Measurements from ENCODE around the gene DBNDD1.
A peak's percentile ranks its signal among the peaks of the same experiment; 100 is the strongest.

DBNDD1 gene

DNA sequence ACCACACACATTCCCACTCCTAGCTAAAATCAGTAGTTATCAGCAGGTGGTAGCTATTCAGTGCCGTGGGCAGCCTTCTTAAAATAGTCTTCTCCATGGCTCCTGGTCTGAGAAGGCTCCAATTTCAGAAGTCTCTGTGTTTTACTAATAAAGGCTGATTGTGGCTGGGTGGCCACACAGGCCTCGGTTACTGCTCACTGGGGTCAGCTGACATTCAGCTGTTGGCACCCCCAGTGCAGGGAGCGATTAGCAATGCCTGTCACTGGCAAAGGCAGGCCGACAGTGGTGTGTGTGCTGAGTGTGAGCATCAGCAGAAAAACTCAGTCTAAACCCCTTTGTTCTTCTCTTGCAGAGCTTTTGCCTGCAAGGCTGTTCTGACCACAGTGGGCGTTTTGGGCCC, 16.6 kb upstream of the DBNDD1 start:
- no peak for DNase-seq (ENCODE audit: low read depth in 2 of 2)

DNA sequence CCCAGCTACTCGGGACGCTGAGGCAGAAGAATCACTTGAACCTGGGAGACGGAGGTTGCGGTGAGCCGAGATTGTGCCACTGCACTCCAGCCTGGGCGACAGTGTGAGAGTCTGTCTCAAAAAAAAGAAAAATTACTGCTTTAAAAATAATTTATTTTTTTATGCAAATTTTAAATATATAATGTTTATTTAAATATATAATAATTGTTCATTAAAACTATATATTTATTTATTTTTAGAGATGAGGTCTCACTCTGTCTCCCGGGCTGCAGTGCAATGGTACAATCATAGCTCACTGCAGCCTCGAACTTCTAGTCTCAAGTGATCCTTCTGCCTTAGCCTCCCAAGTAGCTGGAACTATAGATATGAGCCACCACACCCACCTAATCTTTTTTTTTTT, 15.2 kb upstream of the DBNDD1 start:
- no peak for DNase-seq (ENCODE audit: low read depth in 2 of 2)

DNA sequence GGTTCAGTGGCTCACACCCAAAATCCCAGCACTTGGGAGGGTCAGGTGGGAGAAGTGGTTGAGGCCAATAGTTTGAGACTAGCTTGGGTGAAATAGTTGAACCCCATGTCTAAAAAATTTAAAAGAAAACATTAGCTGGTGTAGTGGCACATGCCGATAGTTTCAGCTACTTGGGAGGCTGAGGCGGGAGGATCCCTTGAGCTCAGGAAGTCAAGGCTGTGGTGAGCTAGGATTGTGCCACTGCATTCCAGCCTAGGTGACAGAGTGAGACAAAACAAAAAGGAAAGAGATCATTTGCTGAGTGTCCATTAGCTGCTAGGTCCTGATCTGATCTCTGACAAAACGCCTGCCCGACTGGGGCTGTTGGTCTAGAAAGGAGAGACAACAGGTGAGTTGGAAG, 14.1 kb upstream of the DBNDD1 start:
- no peak for DNase-seq (ENCODE audit: low read depth in 2 of 2)

DNA sequence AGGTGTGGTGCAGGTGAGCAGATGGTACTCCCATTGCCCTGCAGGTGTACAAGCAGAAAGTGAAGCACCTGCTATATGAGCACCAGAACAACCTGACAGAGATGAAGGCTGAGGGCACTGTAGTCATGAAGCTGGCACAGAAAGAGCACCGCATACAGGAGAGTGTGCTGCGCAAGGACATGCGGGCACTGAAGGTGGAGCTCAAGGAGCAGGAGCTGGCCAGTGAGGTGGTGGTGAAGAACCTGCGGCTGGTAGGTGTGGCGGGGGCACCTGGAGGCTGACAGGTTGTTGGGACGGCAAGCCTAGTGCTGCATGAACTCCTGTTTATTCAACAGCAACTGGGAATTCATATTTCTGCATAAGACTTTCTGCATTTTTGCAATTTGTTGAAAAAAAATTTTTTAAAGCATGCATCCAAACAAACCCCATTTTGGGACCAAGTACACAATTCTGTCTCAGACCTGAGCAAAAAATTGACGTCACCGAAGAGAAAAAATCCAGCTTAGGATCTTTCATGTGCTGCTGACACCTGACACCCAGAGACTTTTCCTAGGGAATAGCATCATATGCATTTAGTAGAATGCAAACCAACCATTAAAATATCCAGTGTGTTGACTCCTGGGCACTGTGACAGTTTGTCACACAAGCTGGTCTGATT, 13.5 kb upstream of the DBNDD1 start:
- no peak for DNase-seq (ENCODE audit: low read depth in 2 of 2)

DNA sequence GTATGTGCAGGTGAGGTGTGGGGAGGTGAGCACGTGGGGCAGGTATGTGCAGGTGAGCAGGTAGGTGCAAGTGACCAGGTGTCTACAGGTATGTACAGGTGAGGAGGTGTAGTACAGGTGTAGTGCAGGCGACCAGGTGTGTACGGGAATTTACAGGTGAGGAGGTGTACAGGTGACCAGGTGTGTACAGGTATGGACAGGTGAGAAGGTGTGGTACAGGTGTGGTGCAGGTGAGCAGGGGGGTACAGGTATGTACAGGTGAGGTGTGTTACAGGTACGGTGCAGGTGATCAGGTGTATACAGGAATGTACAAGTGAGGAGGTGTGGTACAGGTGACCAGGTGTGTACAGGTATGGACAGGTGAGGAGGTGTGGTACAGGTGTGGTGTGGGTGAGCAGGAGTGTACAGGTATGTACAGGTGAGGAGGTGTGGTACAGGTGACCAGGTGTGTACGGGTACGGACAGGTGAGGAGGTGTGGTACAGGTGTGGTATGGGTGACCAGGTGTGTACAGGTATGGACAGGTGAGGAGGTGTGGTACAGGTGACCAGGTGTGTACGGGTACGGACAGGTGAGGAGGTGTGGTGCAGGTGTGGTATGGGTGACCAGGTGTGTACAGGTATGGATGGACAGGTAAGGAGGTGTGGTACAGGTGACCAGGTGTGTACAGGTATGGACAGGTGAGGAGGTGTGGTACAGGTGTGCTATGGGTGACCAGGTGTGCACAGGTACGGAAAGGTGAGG, 12.8 kb upstream of the DBNDD1 start:
- DNase-seq (ENCODE audit: low read depth in 2 of 2) = no peak

DNA sequence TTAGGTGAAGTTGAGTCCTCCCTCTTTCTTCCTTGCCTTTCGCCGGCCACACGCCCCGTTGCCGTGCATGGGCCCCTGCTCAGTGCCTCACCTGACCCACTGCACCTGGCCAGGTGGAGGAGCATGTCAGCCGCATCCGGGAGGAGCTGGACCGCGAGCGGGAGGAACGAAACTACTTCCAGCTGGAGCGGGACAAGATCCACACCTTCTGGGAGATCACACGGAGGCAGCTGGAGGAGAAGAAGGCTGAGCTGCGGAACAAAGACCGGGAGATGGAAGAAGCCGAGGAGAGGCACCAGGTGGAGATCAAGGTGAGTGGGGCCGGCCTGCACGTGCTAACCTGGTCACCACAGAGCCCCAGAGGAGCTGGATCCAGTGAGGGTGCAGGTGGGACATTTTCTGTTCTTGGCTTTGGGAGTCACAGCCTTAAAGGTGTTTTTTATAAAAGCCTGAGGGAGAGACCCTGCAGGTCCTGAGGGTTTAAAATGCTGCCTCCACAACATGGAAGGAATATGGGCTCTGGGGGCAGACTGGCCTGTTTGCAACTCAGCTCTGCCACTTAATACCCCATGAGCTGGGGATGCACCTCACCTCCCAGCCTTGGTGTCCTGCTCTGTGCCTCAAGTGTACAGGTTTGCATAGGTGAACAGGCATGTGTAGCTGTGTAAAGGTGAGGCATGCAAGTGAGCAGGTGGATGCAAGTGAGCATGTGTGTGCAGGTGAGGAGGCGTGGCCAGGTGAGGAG, 12.1 kb upstream of the DBNDD1 start:
- no peak for DNase-seq (ENCODE audit: low read depth in 2 of 2)

DNA sequence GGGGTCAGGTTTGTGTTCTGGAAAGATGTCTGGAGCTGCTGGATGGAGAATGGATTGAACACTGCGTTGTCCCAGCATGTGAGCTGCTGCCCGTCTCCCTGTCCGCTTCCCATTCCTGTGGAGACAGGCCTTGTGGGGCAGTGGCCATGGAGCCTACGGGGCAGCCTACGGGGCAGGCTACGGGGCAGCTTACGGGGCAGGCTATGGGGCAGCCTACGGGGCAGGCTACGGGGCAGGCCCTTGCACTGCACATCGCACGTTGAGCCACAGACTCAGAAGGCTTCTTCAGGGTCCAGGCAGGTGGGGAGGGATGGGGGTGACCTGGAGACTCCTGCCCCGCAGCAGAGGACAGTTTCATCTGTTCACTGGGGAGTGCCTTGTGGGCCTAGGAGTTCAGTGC, 9.7 kb upstream of the DBNDD1 start:
- no peak for DNase-seq (ENCODE audit: low read depth in 2 of 2)

DNA sequence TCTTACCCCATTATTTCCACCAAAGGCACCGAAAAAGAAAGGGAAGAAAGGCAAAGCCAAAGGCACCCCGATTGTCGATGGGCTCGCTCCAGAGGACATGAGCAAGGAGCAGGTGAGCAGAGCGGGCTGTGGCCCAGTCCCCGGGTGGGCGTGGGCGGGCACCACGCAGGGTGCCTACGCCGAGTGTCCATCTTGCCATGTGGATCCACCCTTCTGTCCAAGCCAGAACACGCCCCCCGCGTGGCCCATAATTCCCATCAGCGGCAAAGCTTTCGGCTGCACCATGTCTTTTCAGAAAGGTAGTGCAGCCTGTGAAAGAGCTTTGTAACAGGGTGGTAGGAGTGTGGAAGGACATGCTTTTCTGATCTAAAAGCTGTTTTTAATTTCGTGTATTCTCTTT, 8.4 kb upstream of the DBNDD1 start:
- DNase-seq (ENCODE audit: low read depth in 2 of 2) = no peak

DNA sequence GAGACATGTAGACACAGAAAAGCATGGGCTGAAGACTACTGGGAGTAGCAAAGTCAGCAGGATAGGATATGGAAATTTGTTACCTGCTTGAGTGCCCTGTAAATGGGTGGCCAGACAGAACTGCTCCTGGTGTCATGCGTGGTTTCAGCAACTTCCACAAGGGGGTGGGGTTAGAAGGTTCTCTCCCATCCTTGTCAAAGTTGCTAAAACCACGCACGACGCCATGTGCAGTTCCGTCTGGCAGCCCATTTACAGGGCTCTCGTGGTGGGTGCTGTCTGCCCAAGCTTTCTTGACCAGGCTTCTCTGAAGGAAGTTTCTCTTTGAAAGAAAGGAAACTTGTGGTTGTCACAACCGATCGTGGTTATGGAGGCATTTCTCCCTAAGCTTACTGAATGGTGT, 6.9 kb upstream of the DBNDD1 start:
- DNase-seq (ENCODE audit: low read depth in 2 of 2) = no peak

DNA sequence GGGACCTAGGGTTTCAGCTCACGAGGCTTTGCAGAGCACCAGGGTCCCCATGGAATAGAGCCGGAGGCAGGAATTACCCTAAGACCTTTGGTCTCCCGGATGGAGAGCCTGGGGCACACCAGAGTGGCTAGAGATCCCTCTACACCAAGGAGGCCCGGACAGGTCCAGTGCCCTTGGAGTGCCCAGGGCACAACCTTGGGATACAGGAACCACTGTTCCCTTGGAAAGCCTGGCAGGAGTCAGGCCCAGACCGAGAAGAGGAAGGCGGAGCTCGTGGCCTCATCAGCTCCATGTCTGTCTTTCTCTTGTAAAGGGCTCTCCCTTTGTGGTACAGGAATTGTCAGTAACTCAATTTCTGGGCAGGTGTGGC, 3.8 kb upstream of the DBNDD1 start:
- no peak for DNase-seq (ENCODE audit: low read depth in 2 of 2)

DNA sequence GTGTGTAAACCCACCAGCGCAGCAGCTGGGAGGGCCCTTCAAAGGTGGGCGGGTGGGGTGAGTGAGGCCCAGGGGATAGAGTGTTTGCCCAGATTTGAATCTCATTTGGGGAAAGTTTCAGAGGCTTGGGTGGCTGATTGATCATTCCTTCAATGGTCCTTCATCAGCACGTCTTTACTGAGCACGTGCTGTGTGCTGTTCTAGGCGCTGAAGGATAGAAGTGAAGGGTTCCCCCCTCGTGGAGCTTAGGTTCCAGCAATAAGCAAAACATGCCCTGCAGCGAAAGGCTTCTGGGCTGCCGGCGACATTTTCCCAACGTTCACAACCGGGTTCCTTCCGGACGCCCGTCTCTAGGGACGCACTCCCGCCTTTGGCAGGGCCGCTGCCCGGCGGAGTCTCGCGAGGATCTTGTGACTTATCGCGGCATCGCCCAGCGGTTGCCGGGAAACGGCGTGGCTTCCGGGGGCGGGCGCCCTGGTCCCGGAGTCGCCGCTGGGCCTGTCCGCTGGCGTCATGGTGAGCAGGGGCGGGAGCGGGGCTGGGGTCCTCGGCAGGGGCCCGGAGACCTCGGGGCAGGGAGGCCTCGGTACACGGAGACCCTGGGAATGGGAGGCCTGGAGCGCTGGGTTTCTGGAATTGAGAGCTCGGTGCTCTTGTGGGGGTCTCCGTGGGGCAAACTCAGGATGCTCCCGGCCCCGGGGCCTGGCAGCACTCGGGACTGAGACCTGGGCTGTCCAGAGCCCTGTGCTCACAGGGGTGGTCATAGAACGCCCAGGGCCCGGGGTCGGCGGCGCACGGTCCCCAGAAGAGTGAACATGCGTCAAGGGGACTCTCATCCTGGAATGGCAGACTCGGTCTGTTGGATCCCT, 3.2 kb upstream of the DBNDD1 start:
- peak; percentile 67 to 76 for DNase-seq (ENCODE audit: low read depth in 2 of 2)

DNA sequence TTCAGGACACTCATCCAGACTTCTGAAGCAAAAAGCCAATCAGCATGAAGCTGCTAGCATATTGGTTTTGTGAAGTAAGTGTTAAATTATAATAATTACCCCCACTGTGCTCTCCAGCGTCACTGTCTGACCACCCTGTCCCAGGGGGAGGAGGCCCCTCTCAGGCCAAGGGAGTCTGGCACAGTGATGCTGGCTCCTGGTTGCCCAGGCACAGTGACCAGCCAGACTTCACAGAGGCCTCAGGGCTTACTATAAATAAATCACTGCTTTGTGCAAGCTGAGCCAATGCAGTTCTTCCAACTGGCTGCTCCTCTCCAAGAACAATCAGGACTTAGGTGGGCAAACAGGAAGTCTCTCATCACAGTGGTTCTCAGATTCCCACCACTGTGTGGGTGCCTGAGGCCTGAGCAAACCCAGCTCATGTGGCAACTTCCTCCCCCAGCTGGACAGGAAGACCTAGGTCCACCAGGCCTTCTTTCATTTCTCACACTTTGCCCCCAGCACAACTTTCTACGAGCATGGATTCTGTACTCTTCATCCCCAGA, 1.7 kb upstream of the DBNDD1 start:
- DNase-seq (ENCODE audit: low read depth in 2 of 2) = no peak

DNA sequence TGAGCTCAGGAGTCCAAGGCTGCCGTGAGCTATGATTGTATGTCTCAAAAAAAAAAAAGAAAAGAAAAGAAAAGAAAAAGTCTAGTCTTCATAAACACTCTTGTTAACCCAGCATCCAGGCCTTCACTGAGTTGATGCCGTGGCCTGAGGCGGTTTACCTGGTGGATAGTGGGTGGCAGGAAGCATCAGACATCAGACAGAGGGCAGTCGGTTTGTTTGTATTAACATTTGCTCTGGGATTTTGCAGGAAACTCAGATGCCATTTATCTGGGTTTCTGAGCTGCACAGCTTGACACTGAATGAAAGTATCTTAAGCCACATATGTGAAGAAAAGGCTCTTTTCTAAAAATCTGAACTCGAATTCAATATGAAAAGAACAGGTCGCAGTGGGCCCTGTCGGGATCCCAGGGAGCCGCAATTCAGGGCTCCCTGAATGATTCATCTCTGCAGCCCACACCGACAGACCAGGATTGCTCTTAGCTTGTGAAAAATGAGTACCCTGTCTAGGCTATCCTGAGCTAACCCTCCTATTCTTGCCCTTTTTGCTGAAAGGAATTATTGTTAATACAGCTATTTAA, 1.1 kb upstream of the DBNDD1 start:
- DNase-seq (ENCODE audit: low read depth in 2 of 2) = no peak

DNA sequence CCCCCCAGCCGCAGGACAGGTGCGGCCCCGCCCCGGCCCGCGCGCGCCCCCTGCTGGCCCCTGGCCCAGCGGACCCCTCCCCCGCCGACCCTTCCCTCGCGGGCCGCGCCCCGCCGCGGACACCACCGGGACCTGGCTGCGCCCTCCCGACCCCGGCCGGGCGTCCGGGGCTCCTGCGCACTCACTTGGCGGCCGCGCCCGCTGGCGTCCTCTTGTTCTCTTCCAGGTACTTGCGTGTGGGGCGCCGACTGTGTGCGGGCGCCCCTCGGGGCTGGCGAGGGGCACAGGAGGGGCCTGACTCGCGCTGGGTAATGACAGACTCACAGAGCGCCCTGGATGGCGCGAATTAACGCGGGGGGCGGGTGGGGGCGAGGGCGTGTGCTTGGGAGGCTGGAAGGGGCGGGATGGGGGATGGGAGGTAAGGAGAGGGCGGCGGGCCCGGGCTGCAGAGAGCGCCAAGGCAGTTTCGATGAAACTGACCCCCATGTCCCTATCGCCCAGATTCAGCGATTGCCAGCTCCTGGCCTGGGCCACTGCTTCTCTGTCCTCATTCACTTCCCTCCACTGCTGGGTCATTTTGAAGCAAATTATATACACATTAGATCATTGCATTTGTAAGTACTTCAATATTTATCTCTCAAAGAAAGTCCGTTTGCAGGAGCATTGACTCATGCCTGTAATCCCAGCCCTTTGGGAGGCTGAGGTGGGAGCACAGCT, 445 bp upstream of the DBNDD1 start:
- peak; percentile 28 to 55 for DNase-seq (ENCODE audit: low read depth in 2 of 2)

DNA sequence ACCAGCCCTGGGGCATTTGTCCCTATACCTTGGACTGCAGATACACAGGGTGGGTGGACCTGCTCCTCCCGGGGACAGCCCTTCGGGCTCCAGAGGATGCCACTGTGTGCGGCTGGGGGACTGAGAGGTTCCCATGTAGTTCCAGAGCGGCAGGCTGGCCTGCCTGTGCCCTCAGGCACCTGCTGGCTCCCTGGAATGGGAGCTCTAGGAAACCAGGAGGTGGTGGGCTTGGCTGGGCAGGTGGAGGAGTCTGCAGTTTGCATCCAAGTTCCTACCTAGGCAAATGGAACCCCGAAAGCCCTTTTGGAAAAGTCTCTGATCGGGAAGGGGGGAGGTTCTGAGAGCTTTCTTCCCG, 982 bp downstream of the DBNDD1 start:
- no peak for DNase-seq (ENCODE audit: low read depth in 2 of 2)

DNA sequence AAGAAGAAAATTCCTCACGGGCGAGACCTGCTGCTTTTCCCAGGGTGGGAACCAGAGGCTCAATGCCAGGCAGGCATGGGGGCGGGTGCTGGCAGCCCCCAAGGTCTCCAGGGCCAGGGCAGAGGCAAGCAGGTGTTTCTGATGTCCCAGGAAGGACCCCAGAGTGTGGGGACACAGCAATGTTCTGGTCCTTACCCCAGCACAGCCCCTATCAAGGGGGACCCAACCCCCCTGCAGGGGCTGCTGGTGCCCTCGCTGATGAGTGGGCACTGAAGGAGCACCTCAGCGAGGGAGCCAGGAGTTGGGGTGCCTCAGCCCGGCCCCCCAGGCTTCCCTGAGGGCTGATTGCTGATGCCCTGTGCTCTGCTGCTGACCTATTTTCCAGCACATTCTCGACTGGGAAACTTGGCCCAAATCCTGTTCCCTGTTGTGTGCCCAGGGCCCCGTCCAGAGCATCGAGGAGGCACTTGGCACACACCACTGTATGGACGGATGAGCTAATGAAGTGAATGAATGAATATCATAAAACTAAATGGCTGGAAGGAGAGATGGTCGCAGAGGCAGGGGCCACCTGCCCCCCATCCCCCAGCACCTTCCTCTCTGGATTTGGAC, 2.8 kb downstream of the DBNDD1 start:
- DNase-seq (ENCODE audit: low read depth in 2 of 2) = no peak

DNA sequence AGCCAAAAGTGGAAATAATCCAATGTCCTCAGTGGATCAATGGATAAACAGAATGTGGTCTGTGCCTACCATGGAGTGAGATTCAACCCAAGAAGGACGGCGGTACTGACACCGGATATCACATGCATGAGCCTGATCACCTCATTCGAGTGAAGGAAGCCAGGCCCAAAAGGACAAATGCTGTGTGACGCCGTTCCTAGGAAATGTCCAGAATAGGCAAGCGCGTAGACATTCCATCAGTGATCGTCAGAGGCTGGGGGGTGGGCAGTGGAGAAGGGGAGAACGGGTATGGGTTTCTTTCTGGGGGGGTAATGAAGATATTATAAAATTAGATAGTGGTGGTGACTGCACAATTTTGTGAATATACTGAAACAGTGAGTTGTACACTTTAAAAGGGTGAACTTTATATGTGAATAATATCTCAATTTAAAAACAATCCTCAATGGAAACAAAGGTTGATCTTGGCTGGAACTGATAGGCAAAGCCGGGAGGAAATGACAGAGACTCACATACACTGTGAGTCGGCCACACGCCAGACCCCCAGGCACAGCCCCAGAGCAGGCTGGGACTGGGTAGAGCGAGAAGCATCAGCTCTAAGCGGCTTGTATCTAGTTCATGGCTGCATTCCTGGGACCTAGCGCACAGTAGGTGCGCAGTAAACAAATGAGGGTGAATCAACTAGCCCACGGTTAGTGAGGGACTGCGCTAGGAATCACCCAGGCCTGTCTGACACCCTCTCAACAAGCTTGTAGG, 3.5 kb downstream of the DBNDD1 start:
- no peak for DNase-seq (ENCODE audit: low read depth in 2 of 2)

DNA sequence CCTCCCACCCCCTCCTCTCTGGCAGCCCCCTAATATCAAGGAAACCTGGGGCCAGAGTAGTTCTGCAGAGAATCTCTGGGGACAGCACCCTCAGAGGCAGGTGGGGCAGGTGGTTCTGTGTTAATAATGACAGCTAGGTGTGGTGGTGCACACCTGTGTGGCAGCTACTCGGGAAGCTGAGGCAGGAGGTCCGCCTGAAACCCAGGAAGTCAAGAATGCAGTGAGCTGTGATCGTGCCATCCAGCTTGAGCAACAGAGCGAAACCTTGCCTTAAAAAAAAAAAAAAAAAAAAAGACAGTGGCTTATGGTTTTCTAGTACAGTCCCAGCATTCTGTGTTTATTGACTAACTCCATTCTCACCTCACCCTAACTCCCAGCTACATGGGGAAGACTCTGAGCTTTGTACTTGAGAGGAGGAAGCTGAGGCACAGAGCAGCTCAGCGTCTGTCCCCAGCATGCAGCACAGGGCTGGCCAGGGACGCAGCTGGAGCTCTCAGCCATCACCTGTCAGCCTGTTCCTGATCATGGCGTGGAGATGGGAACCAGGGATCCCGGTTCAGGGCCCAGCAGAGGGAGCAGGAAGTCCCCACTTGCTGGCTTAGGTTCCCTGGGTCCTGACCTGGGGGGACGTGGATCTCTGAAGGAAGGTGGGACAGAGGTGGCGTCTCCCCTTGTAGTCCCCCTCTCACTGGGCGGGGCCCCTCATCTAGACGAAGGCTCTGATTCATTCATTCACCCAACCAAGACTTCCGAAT, 6.1 kb downstream of the DBNDD1 start:
- DNase-seq (ENCODE audit: low read depth in 2 of 2) = no peak

DNA sequence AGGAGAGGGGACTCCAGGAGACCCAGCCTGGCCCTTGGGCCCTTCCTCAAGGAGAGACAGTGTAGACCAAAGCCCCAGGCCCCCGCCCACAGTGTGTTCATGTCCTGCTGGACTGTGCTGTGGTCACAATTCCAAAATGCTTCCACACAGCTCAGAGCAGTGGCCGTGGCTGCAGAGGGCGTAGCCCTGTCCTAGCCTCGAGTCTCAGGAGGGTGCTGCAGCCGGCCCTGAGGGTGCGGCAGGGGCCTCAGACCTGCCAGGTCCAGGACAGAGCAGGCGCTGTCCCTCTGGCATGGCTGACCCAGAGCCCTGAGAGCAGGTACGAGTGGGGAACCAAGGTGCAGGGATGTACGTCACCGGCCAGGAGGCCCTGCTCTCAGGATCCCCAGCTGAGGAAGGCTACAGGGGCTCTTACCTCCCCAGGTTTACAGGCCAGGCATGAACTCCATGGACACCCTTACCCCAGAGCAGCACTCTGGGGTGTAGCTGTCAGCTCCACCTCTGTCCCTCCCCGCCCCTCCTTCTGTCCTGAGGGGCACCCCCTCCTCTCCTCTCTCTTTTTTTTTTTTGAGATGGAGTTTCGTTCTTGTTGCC, 7.3 kb downstream of the DBNDD1 start:
- no peak for DNase-seq (ENCODE audit: low read depth in 2 of 2)

Data from stimulated activated CD4-positive, alpha-beta T cell treated with anti-CD3 and anti-CD28 coated beads, Interleukin-1b, Interleukin-23, amount 100 ng/mL, for 4 hours (primary cell).